Activated CD4-positive, CD25-positive, alpha-beta regulatory T cell (primary cell): Measurements from ENCODE around the gene CD7.

ENCODE experiments used
- DNase-seq, 4 experiments: peaks; one replicate each; lab custom pipeline; 2025; lab: John Stamatoyannopoulos, UW

The CD7 gene

DNA sequence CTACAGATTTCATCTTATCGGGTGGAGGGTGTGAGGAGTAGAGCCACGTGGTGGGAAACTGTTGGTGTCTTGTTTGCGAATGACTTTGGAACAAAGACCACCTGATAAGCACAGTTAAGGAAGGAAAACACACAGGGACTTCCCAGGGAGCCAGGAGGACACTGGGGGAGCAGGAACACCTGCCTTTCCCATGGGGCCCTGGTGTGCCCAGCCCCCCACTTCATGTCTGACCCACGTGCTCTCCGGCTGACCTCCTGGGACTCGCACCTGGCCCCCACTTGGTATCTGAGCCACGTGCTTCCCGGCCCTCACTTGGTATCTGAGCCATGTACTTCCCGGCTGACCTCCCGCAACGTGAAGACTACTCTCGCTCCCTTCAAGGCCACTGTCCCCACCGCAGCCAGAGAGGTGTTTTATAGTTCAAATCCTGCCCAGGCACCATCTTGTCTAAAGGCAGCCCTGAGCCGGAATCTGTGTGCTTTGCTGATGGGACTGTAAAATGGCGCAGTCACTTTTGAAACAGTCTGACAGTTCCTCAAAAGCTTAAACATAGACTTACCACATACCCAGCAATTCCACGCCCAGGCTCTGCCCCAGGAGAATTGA is 38.5 kb downstream of the CD7 start:
- no peak for DNase-seq

GRCh38 chr17:82278308-82278707 is 39.1 kb downstream of the CD7 start:
- DNase-seq = no peak

DNA sequence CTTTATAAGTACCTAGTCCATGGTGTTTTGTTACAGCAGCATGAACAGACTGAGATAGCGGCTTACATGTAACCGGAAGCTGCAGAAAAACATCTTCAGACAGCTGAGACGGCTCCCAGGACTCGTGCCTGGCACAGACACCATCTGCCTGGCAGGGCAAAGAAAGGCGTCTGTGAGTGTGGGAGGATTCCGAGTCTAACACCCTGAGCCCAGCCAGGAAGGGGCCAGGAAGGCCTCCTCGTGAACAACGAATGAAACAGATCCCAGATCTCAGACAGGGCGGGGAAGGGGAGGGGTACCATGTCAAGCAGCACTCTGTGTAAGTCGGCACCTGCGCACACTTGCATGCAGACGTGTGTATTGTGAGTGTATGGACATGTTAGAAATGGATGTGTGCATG is 39.6 kb downstream of the CD7 start:
- DNase-seq = no peak

DNA sequence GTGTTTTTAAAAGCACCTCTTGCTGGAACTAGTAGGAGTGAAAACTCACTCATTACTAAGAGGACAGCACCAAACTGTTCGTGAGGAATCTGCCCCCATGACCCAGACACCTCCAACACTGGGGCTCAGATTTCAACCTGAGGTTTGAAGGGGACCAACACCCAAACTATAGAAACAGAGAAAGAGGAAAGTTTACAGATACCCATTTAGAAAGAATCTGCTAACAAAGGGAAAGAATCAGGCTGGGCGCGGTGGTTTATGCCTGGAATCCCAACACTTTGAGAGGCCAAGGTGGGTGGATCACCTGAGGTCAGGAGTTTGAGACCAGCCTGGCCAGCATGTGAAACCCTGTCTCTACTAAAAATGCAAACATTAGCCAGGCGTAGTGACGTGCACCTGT is 40.5 kb downstream of the CD7 start:
- DNase-seq = no peak

GRCh38 chr17:82275326-82275725 is 42.1 kb downstream of the CD7 start:
- DNase-seq = no peak

- no peak for DNase-seq
Observed at GRCh38 chr17:82274134-82275020, 43.0 kb downstream of the CD7 start.

DNA sequence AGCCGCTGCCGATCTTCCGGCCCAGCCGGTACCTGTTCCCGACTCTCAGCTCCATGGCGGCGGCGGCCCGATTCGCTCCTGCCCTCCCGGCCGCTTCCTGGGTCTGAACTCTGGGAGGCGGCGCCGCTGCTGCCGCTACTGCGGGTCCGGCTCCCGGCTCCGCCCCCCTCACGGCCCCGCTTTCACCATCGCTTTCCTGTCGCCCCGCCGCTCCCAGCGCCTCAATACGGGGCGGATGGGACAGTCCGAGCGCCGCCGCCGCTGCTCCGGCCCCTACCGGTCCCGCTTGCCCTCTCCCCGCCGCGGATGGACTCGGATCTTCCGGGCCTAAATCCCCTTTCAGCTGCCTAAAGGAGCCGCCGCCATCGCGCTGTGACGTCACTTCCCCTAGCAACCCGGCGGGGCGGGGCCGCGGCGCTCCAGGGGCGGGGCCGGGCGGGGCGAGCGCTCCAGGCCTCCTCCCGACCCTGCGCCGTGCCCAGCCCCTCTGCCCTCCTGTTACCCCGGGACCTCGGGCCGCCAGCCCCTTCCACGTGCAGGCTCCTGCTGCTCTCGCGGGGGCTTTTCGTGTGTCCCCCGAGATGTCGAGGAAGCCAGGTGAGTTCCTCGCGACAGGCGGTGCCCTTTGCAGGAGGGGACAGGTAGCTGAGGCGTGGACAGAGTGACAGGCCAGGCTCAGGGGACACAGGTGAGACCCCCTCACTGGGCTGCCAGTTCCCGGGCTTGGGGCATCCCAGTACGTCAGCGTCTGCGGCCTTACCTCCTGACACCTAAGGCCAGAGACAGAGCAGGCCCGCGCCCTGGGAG is 43.9 kb downstream of the CD7 start, which contains the start of gene CSNK1D:
Gene CSNK1D, minus strand, starts transcription at position 374 of the 807 bp plus-strand sequence. Its CDS starts 319 bp downstream, at position 55.
- DNase-seq = peak; percentile 83 to 92 (median 86)

DNA sequence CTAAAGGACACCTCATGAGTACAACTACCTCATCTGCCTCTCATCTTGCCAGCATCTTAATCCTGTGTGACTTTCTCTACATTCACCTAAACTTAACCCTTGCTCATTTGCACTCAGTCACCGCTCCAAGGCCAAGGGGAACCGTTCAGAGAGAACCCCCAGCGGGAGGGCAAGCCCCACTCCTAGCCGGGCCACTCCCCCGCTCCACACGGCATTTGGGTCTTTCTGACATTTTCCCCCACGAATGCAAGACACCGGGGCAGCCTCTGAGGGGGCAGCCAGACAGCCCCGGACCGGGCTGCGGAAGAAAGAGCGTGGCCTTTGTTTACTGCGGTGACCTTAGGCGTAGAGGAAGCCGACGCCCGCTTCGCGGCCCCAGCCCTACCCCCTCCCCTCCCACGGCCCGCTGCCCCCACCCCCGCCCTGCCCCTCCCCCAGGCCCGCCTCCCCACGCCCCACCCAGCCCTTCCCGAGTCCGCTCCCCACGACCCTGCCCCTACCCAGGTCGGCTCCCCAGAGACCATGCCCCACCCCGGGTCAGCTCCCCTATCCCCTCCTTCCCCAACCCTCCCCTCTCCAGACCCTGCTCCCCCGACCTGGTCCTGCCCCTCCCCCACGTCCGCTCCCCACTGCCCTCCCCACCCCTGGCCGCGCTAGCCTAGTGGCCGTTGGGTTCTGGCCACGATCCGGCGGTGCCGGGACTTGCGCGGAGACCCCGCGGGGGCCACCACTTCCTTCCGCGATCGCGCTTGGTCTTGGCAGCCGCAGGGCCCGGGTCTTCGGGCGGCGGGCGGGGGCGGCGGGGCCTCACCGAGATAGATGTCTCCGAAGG is 44.7 kb downstream of the CD7 start:
- peak in 1 of 4 experiments; percentile 42 for DNase-seq

- DNase-seq = no peak
Observed at GRCh38 chr17:82271401-82271800, 46.0 kb downstream of the CD7 start.

GRCh38 chr17:82270651-82271050 is 46.8 kb downstream of the CD7 start:
- no peak for DNase-seq

DNA sequence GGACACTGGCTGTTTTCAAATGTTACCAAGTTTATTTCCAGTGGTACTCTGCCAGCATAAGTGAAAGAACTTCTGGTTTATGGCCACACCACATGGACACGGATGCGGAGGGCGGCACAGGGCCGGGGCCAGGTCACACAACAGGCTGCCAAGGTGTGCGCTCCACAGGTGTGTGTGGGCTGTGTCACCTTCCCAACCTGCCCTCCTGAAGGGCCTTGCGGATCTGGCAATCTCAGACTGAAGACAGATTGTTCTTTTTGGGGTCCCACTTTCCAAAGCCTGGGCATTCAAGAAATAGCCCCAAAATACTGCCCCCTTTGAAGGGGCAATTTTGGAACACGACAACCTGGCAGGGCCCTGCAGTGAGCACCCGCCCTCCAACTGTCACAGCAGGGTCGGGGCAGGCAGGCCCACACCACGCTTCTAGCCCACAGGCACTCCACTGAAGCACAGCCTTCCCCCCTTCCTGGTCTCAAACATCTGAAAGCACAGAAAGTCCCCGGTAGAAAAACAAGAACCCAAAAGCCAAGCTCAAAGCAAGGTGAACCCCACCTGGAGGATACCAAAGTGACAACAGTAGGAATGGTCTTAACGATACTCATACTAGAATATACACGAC is 47.4 kb downstream of the CD7 start:
- no peak for DNase-seq

DNA sequence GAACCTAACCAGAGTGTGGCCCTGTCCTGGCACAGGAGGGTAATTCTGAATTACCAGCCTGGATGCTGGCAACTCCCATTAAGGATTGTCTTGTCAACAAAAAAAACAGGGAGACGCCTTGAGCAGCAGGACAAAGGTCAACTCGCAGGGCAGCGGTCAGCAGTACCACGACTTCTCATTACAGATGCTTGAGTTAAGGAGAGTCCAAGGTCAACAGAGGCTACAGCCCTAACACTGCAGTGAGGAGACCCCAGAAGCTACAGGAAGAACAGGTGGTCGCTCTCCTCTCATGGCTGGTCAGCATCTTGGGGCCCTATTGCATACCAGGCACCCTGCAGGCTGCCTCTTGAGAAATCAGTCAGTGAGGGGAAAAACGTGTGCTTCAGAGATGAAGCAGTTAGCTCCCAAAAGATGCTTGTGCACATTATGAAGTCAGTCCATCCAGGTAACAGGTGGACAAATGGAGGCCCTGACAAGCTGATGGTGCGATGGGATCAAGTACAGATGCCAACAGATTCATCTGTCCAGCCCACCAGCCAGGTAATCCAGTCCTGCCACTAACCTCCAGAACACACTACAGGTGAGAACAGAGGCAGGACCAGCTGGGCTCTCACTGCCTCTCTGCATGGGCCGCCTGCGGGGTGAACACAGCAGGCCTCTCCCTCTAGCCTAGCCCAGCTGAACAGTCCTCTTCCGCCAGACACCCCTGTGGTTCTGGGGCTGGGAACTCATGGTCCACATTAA is 48.1 kb downstream of the CD7 start:
- no peak for DNase-seq

- peak in 1 of 4 experiments; percentile 14 for DNase-seq
Observed at GRCh38 chr17:82267575-82268379, 49.6 kb downstream of the CD7 start.

DNA sequence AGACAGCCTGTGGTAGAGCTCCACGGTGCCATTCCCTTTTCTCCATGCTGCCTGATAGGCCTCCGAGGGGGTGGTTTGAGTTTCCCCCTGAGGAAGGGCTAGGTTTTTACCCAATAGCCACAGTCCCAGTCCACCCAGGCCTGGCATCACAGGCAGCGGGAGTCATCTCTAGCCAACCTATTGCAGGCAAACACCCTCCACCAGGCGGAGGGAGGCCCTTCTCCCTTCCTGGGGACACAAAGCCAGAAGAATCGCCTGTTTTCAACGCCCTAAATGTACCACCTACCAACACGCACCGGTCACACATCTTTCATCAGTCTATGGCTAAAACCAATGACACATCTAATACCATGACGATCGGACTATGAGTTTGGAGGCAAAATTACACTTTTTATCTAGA is 51.3 kb downstream of the CD7 start:
- no peak for DNase-seq
